ENCODE measurements around the gene ALK. TPM values are rescaled to one million over a fixed set of nuclear protein-coding genes. Genes with fewer than 3 reads are reported as not detected.

Gene ALK
- polyA plus RNA-seq, 3 donors, result 0.02 to 1.0 (median 0.13) TPM

GRCh38 chr2:29559578-29559977 lies 361.8 kb downstream of the ALK start:
- WGBS, 3 donors, result 15 to 54% (median 32%) methylated on average over 1 of the region's 1 CpG

GRCh38 chr2:29558097-29558496 lies 363.3 kb downstream of the ALK start:
- H3K27ac ChIP-seq (ENCODE audit: low read depth, low read length), result no peak overlapping the region

More at GRCh38 chr2:29559578-29559977, 361.8 kb downstream of the ALK start:
- H3K27ac ChIP-seq (ENCODE audit: low read depth, low read length), result no peak overlapping the region

- WGBS, 3 donors, result 36 to 59% (median 38%) methylated on average over 1 of the region's 1 CpG
- H3K27ac ChIP-seq (ENCODE audit: low read depth, low read length), result no peak overlapping the region
Observed at GRCh38 chr2:29557268-29557667, 364.1 kb downstream of the ALK start.

DNA sequence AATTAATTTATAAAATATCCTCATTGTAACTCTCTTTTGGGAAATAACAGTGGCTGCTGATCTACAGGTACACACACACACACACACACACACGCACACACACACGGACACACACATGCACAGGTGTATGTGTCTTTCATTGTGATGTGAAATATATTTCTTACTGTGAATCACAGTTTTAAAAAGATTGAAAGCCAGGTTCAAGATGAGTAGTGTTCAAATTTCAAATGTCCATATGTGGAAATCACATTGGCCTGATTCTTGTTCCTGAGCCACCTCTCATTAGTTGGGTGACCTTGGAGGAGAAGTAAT lies 372.4 kb downstream of the ALK start:
- no peak overlapping the region for H3K27ac ChIP-seq (ENCODE audit: low read depth, low read length)
- WGBS, 3 donors, result 50 to 87% (median 70%) methylated on average over 2 of the region's 2 CpGs

GRCh38 chr2:29544917-29545316 lies 376.5 kb downstream of the ALK start:
- H3K27ac ChIP-seq (ENCODE audit: low read depth, low read length), result no peak overlapping the region
- 67 to 82% (median 81%) methylated on average over 2 of the region's 2 CpGs for whole genome bisulfite sequencing, 3 donors

DNA sequence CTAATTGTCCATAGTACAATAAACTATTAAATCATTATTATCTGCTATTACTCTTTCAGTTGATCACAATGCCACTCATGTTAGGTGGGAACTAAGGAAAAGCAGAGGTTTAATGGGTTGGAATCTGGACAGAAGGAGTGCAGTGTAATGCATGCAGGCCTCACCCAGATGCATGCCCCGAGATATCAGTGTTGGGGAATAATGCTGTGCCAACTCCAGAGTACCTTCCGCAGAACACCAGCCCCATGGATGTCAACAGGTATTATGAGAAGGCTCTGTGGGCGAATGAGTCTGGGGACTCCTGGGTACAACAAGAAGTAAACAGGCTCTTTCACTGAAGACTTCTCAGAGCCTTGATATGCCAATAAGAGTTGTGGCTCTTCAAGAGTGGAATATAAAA lies 377.4 kb downstream of the ALK start:
- H3K27ac ChIP-seq (ENCODE audit: low read depth, low read length), result no peak overlapping the region
- 82 to 95% (median 83%) methylated on average over 3 of the region's 3 CpGs for WGBS, 3 donors

GRCh38 chr2:29535188-29535587 lies 386.2 kb downstream of the ALK start:
- H3K27ac ChIP-seq (ENCODE audit: low read depth, low read length), result no peak overlapping the region
- WGBS, 3 donors, result 87 to 97% (median 95%) methylated on average over 1 of the region's 1 CpG

DNA sequence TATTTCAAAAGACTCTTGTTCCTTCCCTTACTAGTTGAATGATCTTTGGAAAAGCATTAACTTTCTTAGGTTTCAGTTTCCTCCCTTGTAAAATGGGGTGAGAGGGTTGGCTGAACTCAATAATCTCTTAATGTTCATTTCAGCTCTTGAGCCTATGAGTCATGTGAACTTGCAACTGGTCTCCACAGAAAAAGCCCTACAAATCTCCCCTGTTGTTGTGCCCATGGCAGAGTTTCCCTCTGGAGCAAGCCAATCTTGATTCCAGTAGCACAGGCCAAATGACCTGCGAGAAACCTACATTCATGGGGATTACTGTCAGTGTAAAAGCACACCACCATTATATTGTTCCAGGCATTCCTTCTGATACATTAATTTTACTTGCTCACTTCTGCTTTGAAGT lies 388.9 kb downstream of the ALK start:
- H3K27ac ChIP-seq (ENCODE audit: low read depth, low read length), result no peak overlapping the region
- 36 to 74% (median 58%) methylated on average over 1 of the region's 1 CpG for WGBS, 3 donors

DNA sequence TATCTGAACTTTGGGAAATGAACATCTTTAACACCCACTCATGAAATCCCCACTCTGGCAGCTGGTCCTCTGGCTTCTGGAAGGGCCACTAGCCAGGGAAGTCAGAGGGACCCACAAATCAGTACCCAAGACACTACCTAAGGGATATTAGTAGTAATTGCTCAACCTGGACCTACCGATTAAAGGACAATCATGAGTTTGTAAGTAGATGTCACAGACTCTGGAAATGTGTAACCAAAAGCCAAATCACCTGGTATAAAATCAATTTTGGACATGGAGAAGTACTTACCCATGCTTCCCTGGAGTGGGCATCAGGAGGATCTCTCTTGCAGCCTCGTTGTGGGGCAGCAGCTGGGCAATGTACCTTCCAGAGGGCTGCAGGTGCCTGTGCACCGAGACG lies 389.8 kb downstream of the ALK start:
- WGBS, 3 donors, result 83 to 91% (median 90%) methylated on average over 4 of the region's 4 CpGs
- no peak overlapping the region for H3K27ac ChIP-seq (ENCODE audit: low read depth, low read length)

- no peak overlapping the region for H3K27ac ChIP-seq (ENCODE audit: low read depth, low read length)
- 78 to 91% (median 79%) methylated on average over 2 of the region's 2 CpGs for WGBS, 3 donors
Observed at GRCh38 chr2:29530281-29530680, 391.1 kb downstream of the ALK start.

GRCh38 chr2:29528891-29529520 lies 392.4 kb downstream of the ALK start:
- 22 to 65% (median 35%) methylated on average over 18 of the region's 18 CpGs for WGBS, 3 donors

DNA sequence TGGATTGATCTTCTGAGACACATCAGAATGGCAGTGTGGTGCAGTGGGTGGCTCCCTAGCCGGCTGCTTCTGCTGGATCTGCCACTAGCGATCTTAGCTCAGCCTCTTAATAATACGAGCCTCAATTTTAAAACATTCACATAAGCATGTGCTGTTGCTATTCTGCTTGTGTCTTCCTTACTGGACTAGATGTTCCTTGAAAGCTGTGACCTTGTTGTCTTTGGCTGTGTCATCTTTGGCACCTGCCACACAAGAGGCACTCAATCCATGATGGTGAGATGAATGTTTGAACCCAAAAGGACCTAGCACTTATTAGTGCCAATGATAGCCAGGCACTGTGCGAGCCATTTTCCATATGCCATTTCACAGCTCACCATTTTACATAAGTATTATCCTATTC lies 393.0 kb downstream of the ALK start:
- 82 to 91% (median 90%) methylated on average over 4 of the region's 4 CpGs for WGBS, 3 donors
- no peak overlapping the region for H3K27ac ChIP-seq (ENCODE audit: low read depth, low read length)

More at GRCh38 chr2:29528891-29529520, 392.4 kb downstream of the ALK start:
- no peak overlapping the region for H3K27ac ChIP-seq (ENCODE audit: low read depth, low read length)

- 65 to 87% (median 67%) methylated on average over 8 of the region's 8 CpGs for WGBS, 3 donors
- H3K27ac ChIP-seq (ENCODE audit: low read depth, low read length), result no peak overlapping the region
Observed at GRCh38 chr2:29527947-29528346, 393.4 kb downstream of the ALK start.

DNA sequence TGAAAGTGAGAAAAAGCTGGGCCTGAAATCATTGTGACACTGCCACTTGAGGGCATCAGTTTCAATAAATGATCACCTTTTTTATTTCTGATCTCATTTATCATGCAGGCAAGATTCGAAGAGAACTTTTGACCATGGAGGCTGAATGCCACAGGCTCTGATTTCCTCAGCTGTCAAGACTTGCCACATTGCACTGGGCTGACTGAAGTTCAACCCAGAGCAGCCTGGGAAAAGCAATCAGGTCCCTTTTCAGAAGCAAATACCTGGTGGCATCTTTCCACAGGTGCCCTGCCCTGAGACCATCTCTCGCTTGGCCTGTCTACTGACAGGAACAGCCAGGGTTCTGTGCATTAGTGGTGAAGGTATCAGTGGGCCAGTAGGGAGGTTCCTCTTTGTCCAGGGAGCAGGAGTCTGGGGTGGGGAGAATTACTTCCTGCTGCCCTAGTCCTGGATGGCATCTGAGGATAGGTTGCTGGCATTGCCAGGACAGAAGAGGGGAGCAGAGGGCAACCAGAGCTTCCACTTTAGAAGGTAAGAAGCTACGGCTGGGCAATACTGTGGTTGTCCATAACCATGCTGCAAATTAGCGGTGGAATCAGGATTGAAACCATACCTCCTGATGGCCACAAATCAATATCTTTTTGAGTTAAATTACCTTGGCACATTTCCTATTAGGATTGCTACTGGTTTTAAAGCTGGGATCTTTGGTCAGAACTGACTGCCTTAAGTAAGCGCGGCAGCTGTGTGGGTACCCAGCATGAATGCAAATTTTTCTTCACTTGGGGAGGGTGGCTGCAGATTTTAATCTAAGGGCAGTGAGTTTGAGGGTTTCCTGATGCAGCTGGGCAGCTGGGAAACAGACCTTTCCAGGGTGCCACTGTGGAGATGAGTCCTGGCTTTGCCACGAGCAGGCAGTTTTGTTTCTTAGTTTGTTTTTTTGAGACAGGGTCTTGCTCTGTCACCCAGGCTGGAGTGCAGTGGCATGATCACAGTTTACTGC lies 394.5 kb downstream of the ALK start:
- 89 to 92% (median 91%) methylated on average over 7 of the region's 7 CpGs for WGBS, 3 donors

GRCh38 chr2:29525921-29526320 lies 395.5 kb downstream of the ALK start:
- 81 to 91% (median 88%) methylated on average over 2 of the region's 2 CpGs for WGBS, 3 donors
- H3K27ac ChIP-seq (ENCODE audit: low read depth, low read length), result no peak overlapping the region

More for the DNA sequence above, 394.5 kb downstream of the ALK start:
- H3K27ac ChIP-seq (ENCODE audit: low read depth, low read length), result no peak overlapping the region

GRCh38 chr2:29524652-29525051 lies 396.7 kb downstream of the ALK start:
- WGBS, 3 donors, result 70 to 93% (median 90%) methylated on average over 1 of the region's 1 CpG
- H3K27ac ChIP-seq (ENCODE audit: low read depth, low read length), result no peak overlapping the region

GRCh38 chr2:29522951-29523669 lies 398.3 kb downstream of the ALK start:
- no peak overlapping the region for H3K27ac ChIP-seq (ENCODE audit: low read depth, low read length)
- 67 to 88% (median 75%) methylated on average over 5 of the region's 5 CpGs for WGBS, 3 donors

- WGBS, 3 donors, result 68 to 91% (median 75%) methylated on average over 5 of the region's 5 CpGs
- no peak overlapping the region for H3K27ac ChIP-seq (ENCODE audit: low read depth, low read length)
Observed at GRCh38 chr2:29520001-29520400, 401.4 kb downstream of the ALK start.

GRCh38 chr2:29519338-29519925 lies 402.0 kb downstream of the ALK start:
- no peak overlapping the region for H3K27ac ChIP-seq (ENCODE audit: low read depth, low read length)

More at GRCh38 chr2:29519338-29519925, 402.0 kb downstream of the ALK start:
- WGBS, 3 donors, result 43 to 81% (median 80%) methylated on average over 3 of the region's 3 CpGs

Measured in adipose tissue (tissue), 3 donors.